Aorta (tissue), 5 donors: ENCODE data around the gene AMZ1. TPM values are rescaled to one million over a fixed set of nuclear protein-coding genes. Genes with fewer than 3 reads are reported as not detected.

Source experiments
- ATAC-seq: fragments of 200-7000 bp; cut with Tn5 transposase; one replicate; pipeline ENCODE4 v1.9.1; 2022; ENCODE audit warnings: moderate library complexity; ENCODE audit not compliant: low FRiP score
- DNase-seq, 2 donors: peaks; one replicate each; pipeline ENCODE4 v3.0.0-alpha.2; 2020
- H3K27ac ChIP-seq, 2 donors: one replicate each; pipeline ENCODE4 v1.5.1; 2013; ENCODE audit warnings: low read length in 2 of 2, mild to moderate bottlenecking in 2 of 2, moderate library complexity in 2 of 2, control low read depth in 1 of 2, inconsistent platforms in 1 of 2, low read depth in 1 of 2
- H3K27me3 ChIP-seq, 2 donors: one replicate each; pipeline ENCODE4 v1.6.1; 2013; ENCODE audit warnings: control low read depth in 1 of 2, low read length in 1 of 2, mild to moderate bottlenecking in 1 of 2, moderate library complexity in 1 of 2; ENCODE audit not compliant: insufficient read depth in 2 of 2, control insufficient read depth in 1 of 2
- H3K36me3 ChIP-seq, 2 donors: one replicate each; pipeline ENCODE4 v1.6.1; 2013; ENCODE audit warnings: control low read depth in 1 of 2, low read length in 1 of 2, mild to moderate bottlenecking in 1 of 2; ENCODE audit not compliant: insufficient read depth in 2 of 2, control insufficient read depth in 1 of 2
- H3K4me1 ChIP-seq, 2 donors: one replicate each; pipeline ENCODE4 v1.6.1; 2013; ENCODE audit warnings: low read length in 2 of 2, control low read depth in 1 of 2, mild to moderate bottlenecking in 1 of 2, moderate library complexity in 1 of 2; ENCODE audit not compliant: insufficient read depth in 2 of 2, control insufficient read depth in 1 of 2
- H3K4me3 ChIP-seq, 2 donors: one replicate each; pipeline ENCODE4 v1.5.1; 2013; ENCODE audit warnings: low read length in 2 of 2, control low read depth in 1 of 2, mild to moderate bottlenecking in 1 of 2
- H3K9me3 ChIP-seq: one replicate; pipeline ENCODE4 v1.6.1; 2013; ENCODE audit warnings: mild to moderate bottlenecking, low read length; ENCODE audit not compliant: control insufficient read depth
- WGBS, 2 donors: extraction: QIAGEN DNeasy Blood & Tissue Kit; methylation state at CpG; one replicate each; pipeline ENCODE4 v1.1.7; 2013; 5-methylcytosine and 5-hydroxymethylcytosine counted together
- intact Hi-C, 2 donors: fragments of 100-400 bp; cut with DNase I; formaldehyde crosslinking; loops; one replicate each; pipeline versions ENCODE4 v1.14.2 to v1.15.0; 2022
- polyA plus RNA-seq, 2 donors: library from polyadenylated mRNA; stranded (reverse); fragments of 200-250 nt; gene quantifications; one replicate each; pipeline ENCODE4 v1.2.3, GENCODE V29; 2013
- total RNA-seq, 2 donors: library from RNA; stranded (reverse); fragmentation: NEBNext Ultra II Directional; extraction: Animal tissue kit (Norgen Biotek cat#: 25700); gene quantifications; one replicate each; pipeline ENCODE4 v1.2.1, GENCODE V29; 2021
- donor health status: healthy with polysubstance abuse.
- donor health status: Bipolar disorder and iron deficiency.
- donor health status: DM: no; HTN: no; CAD: no.
- donor health status: DM: no; HTN: no; CAD: no.
- donor health status: DM: yes; HTN: yes; CAD: no.

The AMZ1 gene
- total and polyA plus RNA-seq, 4 donors: 0.13 to 2.0 (median 1.1) TPM; not detected in 1

DNA sequence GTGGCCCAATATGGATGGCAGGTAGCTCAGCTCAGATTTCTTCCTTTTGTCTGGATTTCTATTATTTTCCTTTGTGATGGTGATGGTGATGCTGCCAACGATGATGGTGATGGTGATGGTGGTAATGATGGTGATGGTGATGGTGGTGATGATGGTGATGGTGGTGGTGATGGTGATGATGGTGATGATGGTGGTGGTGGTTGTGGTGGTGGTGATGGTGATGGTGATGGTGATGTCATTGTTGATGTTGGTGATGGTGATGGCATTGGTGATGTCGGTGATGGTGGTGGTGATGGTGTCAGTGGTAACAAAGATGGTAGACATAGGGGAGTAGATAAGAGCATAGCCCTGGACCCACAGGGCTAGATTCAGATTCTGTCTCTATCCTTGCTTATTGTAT, 30.8 kb upstream of the AMZ1 start:
- ATAC-seq (no peak), DNase-seq (no peak)
- 74 to 98% methylated on average over 2 of the region's 2 CpGs for WGBS, 2 donors
- Histone ChIP-seq H3K4me1 (no peaks in the 10 kb centered on the region), H3K27ac (no peak overlapping the region), H3K27me3 (no peaks in the 10 kb centered on the region), H3K9me3 (no peaks in the 10 kb centered on the region), H3K4me3 (no peak overlapping the region), H3K36me3 (no peaks in the 10 kb centered on the region)
- intact Hi-C loops: no loop called here

DNA sequence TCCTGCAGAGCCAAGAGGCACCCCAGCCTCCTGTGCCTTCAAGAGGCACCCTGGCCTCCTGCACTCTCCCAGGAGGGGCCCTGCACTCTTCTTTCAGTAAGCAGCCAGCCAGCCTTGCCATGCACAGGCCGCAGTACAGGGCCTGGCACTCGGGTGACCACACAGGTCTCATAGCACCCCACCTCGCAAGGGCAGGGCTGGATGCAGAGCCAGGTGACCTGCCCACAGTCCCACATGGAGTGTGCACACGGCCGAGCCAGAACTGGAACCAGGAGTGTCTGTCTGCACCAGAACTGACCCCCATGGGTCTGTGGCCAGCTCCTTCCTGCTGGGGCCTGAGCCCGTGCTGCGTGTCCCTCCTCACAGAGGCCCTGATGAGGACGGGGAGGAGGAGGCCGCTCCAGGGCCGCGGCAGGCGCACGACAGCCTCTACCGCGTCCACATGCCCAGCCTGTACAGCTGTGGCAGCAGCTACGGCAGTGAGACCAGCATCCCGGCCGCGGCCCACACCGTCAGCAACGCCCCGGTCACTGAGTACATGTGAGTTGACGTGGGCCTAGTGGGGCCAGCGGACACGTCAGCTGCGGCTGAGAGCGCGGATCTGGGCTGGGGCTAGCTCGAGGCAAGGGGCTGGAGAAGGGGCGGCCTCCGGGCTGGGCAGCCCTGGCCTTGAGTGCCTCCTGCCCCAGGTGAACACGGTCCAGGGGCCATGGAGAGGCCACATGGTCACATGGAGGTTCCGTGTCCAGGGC, 29.9 kb upstream of the AMZ1 start:
- Histone ChIP-seq H3K9me3 (no peaks in the 10 kb centered on the region), H3K4me1 (no peaks in the 10 kb centered on the region), H3K36me3 (no peaks in the 10 kb centered on the region), H3K27ac (no peak overlapping the region), H3K4me3 (no peak overlapping the region), H3K27me3 (no peaks in the 10 kb centered on the region)
- ATAC-seq: no peak
- 95 to 96% methylated on average over 33 of the region's 33 CpGs for WGBS, 2 donors
- intact Hi-C loops: no loop called here
- peak in 1 of 2 donors; percentile 43 for DNase-seq

DNA sequence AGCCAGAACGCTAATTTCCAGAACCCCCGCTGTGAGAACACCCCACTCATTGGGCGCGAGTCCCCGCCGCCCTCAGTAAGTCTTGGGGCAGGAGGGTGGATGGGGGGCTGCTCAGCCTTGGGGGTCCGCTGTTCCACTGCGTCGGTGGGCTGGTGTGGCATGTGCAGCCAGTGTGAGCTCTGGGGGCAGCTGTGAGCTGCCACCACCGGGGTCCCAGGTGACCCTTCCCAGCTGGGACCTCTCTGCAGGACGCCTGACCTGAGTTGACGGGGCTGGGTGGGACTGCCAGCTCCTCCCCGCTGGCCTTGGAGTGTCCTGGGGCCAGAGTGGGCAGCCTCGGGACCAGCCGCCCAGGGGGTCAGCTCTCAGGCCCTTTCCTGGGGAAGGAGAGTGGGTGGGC, 29.1 kb upstream of the AMZ1 start:
- H3K9me3 ChIP-seq: no peaks in the 10 kb centered on the region
- H3K4me1 ChIP-seq: no peaks in the 10 kb centered on the region
- ATAC-seq (no peak), DNase-seq (no peak)
- H3K27ac ChIP-seq: no peak overlapping the region
- WGBS, 2 donors: 93 to 94% methylated on average over 15 of the region's 15 CpGs
- intact Hi-C loops: no loop called here
- no peaks in the 10 kb centered on the region for H3K27me3 ChIP-seq
- H3K36me3 ChIP-seq: no peaks in the 10 kb centered on the region
- H3K4me3 ChIP-seq: no peak overlapping the region

DNA sequence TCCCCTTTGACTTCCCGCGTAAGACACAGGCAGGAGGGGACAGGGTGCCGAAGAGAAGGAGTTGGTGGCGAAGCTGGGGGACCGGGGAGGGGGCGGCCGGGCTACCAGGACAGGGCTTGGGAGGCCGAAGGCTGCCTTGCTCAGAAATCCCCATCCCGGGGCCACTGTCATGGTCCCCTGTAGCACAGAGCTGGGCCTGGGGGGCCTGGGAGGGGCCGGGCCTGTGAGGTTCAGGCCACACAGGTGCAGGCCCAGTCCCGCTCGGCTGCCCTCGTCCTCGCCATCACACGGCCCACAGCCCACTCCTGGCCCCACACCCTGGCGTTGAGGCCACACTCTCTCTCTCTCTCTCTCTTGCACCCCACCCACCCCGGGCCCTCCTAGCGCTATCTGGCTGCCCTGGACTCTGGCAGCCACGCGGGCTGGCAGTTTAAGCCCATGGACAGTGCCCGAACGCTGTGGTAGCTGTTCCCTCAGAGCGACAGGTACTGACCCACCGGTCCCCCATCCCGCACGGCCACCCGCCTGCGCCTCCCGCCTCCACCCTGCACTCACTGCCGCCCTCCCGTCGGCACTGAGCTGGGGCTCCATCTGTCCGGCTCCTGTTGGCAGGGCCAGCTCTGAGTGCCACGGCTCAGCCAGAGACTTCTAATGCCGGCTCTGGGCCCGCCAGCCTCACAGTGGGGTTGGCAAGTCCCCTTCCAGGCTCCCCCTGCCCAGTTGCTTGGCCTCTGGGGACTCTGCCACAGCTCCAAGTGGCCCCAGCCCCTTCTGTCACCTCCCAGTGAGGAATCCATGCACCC, 28.2 kb upstream of the AMZ1 start:
- Histone ChIP-seq H3K27me3 (no peaks in the 10 kb centered on the region), H3K4me3 (no peak overlapping the region), H3K27ac (no peak overlapping the region), H3K4me1 (no peaks in the 10 kb centered on the region), H3K9me3 (no peaks in the 10 kb centered on the region), H3K36me3 (no peaks in the 10 kb centered on the region)
- intact Hi-C loops: loop anchor here in 1 of 2 donors (10.0 kb wide), 1 partner anchor 85 kb away; no protein-coding TSS in a partner anchor
- ATAC-seq (no peak), DNase-seq (no peak)
- WGBS, 2 donors: 89 to 91% methylated on average over 36 of the region's 36 CpGs

DNA sequence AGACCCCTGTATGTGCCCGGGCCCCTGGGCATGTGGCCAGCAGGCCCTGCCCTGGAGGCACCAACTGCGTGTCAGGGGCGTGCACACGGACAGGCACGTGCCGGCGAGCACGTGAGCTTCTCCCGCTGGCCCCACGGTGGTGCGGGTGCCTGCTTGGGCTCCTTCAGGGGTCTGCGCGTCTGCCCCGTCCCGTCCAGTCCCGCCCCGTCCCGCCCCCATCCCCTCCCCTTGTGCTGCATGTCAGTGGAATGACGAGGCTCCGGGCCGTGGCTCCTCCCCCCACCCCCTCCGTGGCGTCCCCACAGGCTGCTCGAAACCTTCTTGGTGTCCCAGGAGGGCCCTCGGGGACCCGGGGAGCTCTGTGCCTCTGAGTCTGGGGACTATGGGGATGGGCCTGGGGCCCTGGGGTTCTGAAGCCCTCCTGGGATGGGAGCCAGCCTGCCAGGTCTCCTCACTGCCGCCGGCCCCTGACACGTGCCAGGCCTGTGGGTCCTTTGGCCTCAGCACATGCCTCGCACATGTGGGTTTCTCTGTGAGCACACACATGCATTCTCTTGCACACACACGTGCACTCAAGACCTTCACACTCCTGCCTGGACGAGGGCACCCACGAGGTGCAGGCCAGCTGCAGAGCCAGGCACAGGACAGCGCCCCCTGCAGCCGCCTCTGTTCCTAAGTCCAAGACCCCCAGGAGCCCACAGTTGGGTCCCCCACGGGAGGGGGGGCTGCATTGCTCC, 27.5 kb upstream of the AMZ1 start:
- Histone ChIP-seq H3K36me3 (no peaks in the 10 kb centered on the region), H3K4me3 (no peak overlapping the region), H3K27me3 (no peaks in the 10 kb centered on the region), H3K4me1 (no peaks in the 10 kb centered on the region), H3K27ac (no peak overlapping the region), H3K9me3 (no peaks in the 10 kb centered on the region)
- DNase-seq (peak in 1 of 2 donors; percentile 46), ATAC-seq (no peak)
- intact Hi-C loops: loop anchor here in 1 of 2 donors (10.0 kb wide), 1 partner anchor 86 kb away; no protein-coding TSS in a partner anchor
- 79 to 82% methylated on average over 36 of the region's 36 CpGs for whole genome bisulfite sequencing, 2 donors

DNA sequence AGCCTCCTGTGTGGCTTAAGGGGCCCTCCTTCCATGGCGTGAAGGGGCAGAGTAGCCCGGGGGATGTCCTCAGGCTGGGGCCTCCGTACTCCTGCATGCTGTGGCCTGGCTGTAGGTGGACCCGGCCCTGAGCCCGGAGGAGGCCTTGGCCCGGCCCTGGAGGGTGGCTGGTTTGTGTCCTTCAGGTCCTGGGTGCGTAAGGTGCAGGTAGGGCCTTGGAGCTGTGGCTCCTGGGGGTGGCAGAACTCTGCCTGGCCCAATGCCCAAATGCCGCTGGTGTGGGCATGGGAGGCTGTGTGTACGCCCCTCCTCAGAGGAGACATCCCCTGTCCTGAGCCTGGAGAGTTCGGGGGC, 26.9 kb upstream of the AMZ1 start:
- no peak for ATAC-seq
- no peaks in the 10 kb centered on the region for H3K36me3 ChIP-seq
- WGBS, 2 donors: 90 to 92% methylated on average over 9 to 10 of the region's 10 CpGs
- H3K27me3 ChIP-seq: no peaks in the 10 kb centered on the region
- no peak overlapping the region for H3K27ac ChIP-seq
- H3K9me3 ChIP-seq: no peaks in the 10 kb centered on the region
- no peaks in the 10 kb centered on the region for H3K4me1 ChIP-seq
- peak in 1 of 2 donors; percentile 76 for DNase-seq
- intact Hi-C loops: loop anchor here in 1 of 2 donors (10.0 kb wide), 1 partner anchor 86 kb away; no protein-coding TSS in a partner anchor
- no peak overlapping the region for H3K4me3 ChIP-seq

DNA sequence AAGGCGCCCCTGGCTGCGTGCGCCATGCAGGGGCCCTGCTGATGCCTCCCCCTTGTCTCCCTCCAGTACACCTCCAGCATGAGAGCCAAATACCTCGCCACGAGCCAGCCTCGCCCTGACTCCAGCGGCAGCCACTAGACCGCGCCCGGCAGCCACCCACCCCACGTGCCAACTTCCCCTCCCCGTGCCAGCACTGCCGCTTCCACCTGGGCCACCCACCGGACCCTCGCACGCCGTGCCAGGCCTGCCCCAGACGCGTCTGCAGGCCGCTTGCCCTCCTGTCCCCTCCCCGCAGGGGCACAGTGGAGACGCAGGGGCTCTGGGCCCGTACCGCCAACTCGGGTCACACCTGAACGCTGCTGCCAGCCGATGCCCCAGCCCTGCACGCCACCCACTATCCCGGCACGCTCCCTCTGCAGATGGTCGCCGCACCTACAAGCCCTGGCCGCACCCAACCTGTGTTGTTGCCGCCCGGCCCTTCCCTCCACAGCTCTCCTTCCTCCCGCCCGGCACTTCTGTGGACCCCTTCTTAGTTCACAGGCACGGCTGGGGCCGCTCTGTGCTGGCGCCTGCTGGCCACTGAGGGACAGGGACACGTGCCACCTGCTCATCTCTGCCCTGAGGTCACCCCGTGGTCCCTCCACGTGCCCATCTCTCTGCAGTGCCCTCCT, 26.3 kb upstream of the AMZ1 start:
- ATAC-seq: no peak
- H3K4me1 ChIP-seq: no peaks in the 10 kb centered on the region
- no peak overlapping the region for H3K27ac ChIP-seq
- H3K36me3 ChIP-seq: no peaks in the 10 kb centered on the region
- H3K4me3 ChIP-seq: no peak overlapping the region
- no peaks in the 10 kb centered on the region for H3K27me3 ChIP-seq
- DNase-seq: peak in 1 of 2 donors; percentile 79
- 93% methylated on average over 42 to 43 of the region's 43 CpGs for WGBS, 2 donors
- no peaks in the 10 kb centered on the region for H3K9me3 ChIP-seq
- intact Hi-C loops: loop anchor here in 1 of 2 donors (10.0 kb wide), 1 partner anchor 87 kb away; no protein-coding TSS in a partner anchor
